ENCODE results near the gene RPS6KA5.

- no peak for TF ChIP-seq CTCF (IDR thresholded peaks at IDR 0.05)
- TF ChIP-seq ZFX (IDR thresholded peaks at IDR 0.05; ENCODE audit: borderline replicate concordance): no peak
These were observed 17.8 kb upstream of the RPS6KA5 start for GRCh38 chr14:91078095-91078737.
